HG02798 (cell line): Measurements from ENCODE around the gene SH2D5.
A peak's percentile ranks its signal among the peaks of the same experiment; 100 is the strongest.
"Not testable (repeated sequence)": the region's sequence is repeated elsewhere in the genome, so short reads cannot be mapped to it uniquely, and the experiment has no call there.

Experiments
- ATAC-seq: cut with Tn5 transposase; IDR thresholded peaks from one replicate; pipeline ENCODE4 v1.9.1; 2021; ENCODE audit warnings: mild to moderate bottlenecking; ENCODE audit not compliant: unreplicated experiment, poor library complexity

SH2D5 gene

GRCh38 chr1:20699558-20699957 is 32.9 kb downstream of the SH2D5 start:
- ATAC-seq = no peak

- ATAC-seq = no peak
These were observed 34.1 kb downstream of the SH2D5 start for GRCh38 chr1:20698195-20698910.

DNA sequence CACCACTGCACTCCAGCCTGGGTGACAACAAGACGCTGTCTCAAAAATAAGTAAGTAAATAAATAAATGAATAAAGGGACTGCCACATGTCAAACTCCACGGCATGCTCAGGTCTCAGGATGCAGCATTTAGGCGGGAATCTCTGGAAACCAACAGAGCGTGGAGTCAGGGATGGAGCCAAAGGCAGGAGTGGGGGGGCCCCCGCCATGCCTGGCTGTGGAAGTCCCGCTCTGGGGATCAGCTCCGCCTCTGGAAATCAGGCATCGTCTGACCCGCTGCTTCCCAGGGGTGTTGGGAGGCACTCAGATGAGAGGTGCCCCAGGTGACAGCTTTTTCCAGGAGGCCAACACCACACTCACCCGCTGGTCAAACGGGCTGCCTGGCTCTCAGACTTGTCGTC is 34.9 kb downstream of the SH2D5 start:
- ATAC-seq = no peak

DNA sequence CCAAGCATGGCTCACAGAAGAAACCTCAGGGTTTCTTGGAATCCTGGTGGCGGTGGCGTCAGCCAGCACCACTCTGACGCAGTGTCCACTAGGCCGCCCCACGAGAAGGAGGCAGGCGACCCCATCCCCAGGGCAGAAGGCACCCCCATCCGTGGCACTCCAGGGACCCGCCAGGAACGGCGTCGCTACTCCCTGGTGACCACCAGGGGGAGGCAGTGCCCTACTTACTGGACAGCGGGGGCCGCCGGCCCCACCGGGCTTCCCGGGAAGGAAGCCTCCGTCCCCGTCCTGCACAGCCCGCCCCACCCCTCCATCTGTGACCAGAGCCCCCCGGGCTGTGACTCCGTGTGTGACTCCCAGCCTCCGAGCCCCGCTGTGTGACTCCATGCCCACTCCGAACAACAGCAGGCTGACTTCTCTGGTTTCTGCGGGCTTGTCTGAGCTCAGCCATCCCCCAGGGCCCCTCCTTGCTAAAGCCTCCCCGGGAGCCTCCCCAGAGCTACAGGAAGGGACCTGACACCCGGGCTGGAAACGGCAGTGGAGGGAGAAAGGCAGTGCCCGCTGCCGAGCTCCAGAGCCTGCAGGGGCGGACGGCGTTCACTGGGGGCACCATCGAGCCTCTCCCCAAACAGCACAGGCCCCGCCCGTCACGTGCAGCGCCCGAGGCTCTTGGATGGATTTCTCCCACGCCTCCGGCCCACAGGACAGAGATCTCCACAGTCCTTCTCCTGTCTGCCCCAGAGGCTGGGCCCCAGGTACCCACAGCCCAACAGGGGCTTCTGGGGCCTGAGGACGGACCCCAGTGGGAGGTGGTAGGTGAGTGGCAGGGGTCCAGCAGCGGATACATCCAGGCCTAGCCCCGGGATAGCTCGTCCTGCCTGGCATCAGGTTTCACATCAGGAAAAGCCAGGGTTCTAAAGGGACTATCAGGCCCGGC is 35.8 kb downstream of the SH2D5 start:
- ATAC-seq = peak; percentile 68

- ATAC-seq = no peak
These were observed 37.0 kb downstream of the SH2D5 start for GRCh38 chr1:20695515-20695914.

- no peak for ATAC-seq
These were observed 38.9 kb downstream of the SH2D5 start for GRCh38 chr1:20693623-20694022.

- no peak for ATAC-seq
These were observed 40.6 kb downstream of the SH2D5 start for GRCh38 chr1:20691872-20692271.

DNA sequence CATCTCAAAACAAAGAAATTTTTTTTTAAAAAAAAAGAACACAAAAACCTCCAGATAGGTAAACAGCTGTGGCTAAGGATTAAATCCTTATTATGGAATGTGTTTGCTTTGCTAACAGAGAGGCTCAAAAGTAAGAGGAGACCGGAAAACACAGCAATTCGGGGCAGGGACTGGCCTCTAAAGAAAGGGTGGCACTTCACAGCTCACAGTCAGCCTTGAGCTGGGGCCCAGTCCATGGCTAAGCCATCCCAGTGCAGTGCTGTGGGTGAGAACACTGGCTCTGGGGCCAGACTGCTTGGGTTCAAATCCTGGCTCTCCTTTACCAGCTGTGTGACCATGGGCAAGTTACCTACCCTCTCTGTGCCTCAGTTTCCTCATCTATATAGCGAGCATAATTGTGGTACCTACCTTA is 42.9 kb downstream of the SH2D5 start:
- ATAC-seq = no peak

GRCh38 chr1:20686883-20687725 is 45.4 kb downstream of the SH2D5 start:
- ATAC-seq = no peak

DNA sequence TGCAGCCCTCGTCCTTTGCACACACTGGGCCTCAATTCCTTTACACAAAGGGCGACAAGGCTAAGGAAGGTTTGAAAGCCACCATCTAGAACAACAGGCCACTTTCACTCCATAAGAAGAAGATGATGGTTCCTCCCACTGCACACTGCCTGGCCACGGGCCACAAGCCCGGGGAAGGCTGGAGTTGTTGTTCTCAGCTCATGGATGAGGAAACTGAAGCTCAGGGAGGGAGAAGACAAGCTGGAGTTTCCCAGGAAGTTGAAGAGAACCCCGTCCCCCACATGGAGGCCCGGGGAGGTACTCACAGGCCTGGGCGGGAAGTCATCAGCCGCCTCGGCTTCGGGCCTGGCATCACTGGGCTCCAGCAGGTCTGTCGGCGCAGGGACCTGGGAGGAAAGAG is 46.8 kb downstream of the SH2D5 start:
- ATAC-seq = no peak

- no peak for ATAC-seq
These were observed 47.3 kb downstream of the SH2D5 start for GRCh38 chr1:20685099-20685662.

DNA sequence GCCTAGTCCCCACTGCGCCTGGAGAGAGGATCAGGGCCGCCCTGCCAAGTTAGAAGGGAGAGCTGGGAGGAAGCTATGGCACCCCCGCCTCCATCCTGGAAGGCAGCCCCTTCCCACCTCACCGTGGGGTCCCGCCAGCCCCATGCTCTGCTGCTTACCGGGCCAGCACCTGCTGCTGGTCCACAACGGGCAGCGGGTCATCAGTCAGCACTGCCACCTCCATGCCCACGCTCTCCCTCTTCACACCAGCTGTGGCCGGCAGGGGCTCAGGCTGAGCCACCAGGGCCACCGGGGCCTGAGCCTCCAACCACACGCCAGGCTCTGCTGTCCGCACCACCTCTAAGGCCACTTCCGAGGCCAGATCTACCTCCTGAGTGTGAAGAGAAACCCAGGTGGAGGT is 47.9 kb downstream of the SH2D5 start:
- no peak for ATAC-seq

GRCh38 chr1:20684050-20684620 is 48.4 kb downstream of the SH2D5 start:
- no peak for ATAC-seq

- ATAC-seq = no peak
These were observed 48.9 kb downstream of the SH2D5 start for GRCh38 chr1:20683614-20684013.

DNA sequence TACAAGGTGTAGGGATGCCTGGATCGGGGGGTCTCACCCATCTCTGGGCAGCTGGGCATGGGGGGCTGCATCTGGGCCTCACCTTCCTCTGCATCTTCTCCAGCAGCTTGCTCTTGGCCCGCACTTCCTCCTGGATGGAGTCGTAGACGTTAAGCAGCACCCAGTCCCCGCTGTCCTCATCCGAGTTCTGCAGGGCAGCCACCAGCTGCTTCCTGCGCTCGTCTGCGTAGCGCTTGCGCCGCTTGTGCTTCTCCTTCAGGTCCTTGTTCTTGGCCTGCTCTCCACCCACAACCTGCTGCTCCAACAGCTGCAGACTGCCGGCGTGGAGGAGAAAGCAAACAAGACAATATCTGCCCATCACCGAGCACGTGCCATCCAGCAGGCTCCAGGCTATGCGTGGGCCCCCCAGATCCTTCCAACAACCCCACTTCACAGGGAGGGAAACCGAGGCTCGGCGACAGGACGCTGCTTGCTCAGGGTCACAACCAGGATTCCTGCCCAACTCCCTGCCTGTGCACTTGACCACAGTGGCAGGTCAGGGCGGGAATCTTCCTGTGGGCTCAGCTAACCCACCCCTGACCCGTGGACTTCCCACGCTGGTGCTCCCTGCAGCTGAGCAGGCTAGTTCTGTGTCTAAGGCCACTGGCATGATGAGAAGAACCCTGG is 49.8 kb downstream of the SH2D5 start:
- ATAC-seq = no peak

DNA sequence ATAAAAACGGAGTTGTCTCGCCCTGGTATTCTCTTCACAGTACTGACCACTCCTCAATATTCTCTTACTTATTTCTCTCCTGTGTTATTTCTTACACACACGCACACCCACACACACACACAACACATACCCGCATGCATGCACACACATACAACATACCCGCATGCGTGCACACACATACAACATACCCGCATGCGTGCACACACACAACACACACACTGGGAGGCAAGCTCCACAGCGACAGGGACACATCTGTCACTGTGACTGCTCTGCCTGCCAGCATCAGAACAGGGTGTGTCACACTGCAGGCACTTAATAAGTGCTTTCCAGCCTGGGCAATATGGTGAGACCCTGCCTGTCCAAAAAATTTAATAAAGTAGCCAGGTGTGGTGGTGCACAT is 50.5 kb downstream of the SH2D5 start:
- no peak for ATAC-seq

DNA sequence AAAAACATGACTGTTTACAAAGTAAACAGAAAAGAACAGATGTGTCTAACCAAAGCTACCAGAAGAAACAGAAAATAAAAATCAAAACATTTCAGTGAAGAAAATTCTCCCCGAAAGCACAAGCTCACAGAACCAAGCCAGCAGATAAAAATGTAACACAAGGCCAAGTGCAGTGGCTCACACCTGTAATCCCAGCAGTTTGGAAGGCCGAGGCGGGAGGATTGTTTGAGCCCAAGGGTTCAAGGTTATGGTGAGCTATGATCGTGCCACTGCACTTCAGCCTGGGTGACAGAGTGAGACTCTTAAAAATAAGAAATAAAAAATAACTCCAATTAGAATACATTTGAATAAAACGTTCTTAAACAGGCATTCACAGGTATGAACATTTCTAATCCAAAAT is 52.2 kb downstream of the SH2D5 start:
- ATAC-seq = no peak

- no peak for ATAC-seq
These were observed 53.9 kb downstream of the SH2D5 start for GRCh38 chr1:20678599-20678998.

- not testable (repeated sequence) for ATAC-seq
These were observed 58.9 kb downstream of the SH2D5 start for GRCh38 chr1:20673626-20674025.

GRCh38 chr1:20672265-20672632 is 60.3 kb downstream of the SH2D5 start:
- ATAC-seq = no peak
